Measurements from ENCODE around the gene OCIAD2.
"Not testable (repeated sequence)": the region's sequence is repeated elsewhere in the genome, so short reads cannot be mapped to it uniquely, and the experiment has no call there.

The OCIAD2 gene

DNA sequence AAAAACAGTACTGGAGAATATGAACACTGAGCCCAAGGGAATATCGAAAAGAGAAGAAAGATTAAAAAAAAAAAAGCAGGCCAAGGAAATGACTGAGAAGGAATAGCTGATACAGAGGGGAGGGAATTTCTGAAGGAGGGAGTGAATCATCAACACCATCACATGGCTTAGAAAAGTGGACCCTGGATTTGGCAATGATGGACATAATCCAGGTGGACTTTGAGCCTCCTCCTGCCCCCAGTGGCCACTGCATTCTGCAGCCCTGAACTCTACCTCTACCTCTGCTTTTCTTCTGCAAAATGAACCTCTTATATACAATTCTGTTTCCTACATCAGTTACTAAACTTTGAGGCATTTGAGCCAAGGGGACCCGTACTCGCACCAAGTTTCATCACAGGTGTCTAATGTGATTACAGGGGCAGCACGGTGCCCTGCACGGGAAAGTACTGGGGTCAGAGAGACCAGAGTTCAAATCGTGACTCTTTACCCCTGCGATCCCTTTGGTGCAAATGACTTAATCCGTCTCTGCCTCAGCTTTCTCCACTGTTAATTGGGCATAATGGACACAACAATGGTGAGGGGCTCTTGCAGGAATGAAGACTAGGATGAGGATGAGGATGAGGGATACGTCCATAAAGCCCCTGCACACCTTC, 1.1 kb downstream of the OCIAD2 start:
- no peak for DNase-seq

DNA sequence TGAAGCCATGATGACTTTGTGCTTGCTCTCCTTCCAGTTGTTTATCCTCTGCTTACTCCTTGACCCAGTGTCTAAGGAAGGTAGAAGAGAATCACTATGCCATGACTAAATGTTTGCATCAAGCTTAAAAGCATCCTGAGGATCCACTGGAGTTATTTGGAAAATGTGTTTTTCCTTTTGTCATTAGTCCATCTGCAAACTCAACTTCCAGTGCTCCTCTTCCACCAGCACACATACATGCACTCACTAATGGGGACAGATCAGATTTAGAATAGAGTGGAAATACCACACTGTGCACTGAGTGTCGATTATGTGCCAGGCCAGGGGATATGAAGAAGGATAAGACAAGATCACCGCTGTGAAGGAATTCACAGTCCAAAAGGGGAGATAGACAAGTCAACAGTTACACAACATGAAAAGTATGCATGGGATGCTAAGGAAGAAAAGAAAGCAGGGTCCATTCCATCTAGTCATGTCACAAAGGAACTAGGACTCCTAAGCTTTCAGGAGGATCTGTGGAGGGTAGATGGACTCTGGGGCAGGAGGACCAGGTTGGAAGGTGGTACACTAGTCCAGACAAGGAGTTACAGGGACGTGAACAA, 1.9 kb downstream of the OCIAD2 start:
- DNase-seq, result no peak

DNA sequence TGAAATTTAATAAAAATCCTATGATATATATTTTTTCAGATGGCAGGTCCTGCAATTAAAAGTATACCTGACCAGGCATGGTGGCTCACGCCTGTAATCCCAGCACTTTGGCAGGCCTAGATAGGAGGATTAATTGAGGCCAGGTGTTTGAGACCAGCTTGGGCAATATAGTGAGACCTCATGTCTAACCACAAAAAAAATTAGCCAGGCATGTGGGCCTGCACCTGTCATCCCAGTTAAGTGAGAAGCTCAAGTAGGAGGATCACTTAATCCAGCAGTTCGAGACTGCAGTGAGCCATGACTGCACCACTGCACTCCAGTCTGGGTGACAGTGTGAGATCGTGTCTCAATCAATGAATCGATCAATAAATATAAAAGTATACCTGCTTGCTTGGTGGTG, 2.5 kb downstream of the OCIAD2 start:
- no peak for DNase-seq

DNA sequence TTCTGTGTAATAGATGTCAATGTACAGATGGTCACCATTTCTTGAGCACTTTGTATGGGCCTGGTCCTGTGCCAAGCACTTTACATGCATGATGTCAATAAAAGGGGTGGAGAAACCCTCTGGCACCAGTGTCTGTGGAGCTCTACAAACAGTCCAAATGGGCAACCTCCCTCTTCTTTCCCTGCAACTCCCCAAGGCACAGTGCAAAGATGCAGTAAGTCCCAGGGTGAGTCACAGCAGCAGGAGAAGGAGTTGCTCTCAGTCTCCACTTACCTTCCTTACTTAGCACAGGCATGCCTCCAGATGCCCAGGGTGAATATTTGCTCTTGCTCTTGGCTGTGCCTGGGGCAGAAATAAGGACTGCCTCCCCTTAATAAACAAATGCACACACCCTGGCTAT, 4.3 kb downstream of the OCIAD2 start:
- no peak for DNase-seq

DNA sequence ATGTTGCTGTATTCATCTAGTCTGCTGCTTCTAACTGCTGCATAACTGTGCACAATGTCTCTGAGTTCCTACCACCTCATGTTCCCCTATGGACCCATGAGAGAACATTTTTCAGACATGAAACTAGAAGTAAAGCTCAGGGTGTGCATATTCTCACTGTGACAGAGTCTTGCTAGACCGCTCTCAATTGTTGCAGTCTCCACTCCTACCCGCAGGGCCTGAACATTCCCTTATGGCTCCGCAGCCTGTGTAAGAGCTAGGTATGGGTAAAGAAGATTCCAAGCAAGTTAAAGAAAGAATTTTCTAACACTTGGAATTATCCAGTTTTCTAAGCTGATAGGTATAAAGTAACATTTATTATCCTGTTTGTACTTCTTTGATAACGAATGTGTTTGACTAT, 5.4 kb downstream of the OCIAD2 start:
- DNase-seq, result no peak

DNA sequence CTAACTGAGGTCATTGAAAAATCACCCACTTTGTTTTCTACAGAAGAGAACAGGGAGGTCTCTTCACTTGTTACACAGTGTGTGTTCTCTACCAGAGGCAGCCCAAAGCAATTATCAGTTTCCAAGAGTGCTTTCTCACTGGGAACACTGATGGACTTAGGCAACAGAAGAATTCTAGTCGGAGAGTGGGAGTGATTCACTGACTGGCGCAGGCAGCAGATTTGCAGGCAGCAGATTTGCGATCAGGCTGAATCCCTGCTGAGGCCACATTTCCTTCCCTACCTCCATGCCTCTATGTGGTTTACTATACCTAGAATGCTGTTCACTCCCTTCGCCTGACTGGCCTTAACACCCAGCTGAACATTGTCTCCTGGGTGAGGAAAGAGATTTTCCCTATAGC, 6.6 kb downstream of the OCIAD2 start:
- DNase-seq, result no peak

DNA sequence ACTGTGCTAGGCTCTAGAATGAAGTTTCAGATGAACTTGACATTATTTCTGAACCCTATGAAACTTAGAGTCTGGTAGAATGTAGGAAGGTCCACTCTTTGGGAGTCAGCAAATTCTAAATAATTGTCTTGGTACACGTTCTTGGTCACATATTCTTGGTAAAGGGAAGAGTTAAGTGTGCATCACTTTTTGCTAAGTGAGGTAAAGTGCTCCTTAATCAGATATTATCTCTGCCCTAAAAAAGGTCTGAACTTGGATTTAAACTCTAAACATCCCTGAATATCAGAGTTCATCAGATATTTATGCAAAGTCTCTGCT, 7.2 kb downstream of the OCIAD2 start:
- DNase-seq, result no peak

DNA sequence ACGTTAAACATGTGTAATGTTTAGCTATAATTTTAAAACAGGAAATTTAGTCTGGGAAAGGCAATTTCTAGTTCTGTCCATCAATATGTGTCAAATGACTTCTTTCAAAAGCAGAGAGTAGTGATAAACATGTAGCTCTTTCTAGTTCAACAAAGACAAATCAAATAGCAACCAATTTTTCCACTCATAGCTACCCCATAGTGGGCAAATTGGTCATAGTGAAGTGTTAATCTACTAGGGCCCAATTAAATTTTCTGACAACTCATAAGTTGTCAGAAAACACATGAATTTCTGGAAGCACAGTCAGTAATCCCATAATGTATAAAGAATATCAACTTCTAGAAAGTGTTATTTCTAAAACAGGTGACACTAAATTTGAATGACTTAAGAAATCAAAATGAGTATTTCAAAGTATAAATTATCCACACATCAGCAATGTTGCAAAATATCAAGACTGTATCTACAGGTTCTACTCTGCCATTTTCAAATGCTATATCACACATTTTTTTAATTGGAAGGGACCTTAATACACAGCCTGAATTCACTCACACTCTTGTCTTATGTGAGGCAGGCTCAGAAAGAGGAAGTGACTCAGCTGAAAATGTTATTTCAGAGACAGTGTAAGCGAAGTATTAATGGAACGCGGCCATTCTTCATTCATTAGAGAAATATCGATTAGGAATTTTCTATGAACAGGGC, 7.7 kb downstream of the OCIAD2 start:
- no peak for DNase-seq

DNA sequence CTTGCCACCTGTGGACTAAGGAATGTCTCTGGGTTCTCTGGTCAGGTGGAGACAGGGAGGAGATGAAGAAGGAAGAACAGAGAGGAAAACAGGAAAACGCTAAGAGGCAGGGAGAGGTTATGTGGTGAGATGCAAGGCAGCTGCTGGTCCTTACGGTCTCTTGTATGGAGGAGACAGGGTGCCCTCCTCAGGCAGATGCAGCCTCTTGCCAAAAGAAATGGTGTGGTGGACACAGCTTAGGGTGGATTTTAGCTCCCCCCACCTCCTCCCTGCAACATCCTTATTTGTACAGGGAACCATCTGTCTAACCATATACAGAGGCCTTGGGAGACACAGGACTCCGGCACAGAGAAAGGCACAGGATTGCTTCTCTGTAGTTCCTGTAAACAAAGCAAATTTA, 9.7 kb downstream of the OCIAD2 start:
- DNase-seq, result no peak

DNA sequence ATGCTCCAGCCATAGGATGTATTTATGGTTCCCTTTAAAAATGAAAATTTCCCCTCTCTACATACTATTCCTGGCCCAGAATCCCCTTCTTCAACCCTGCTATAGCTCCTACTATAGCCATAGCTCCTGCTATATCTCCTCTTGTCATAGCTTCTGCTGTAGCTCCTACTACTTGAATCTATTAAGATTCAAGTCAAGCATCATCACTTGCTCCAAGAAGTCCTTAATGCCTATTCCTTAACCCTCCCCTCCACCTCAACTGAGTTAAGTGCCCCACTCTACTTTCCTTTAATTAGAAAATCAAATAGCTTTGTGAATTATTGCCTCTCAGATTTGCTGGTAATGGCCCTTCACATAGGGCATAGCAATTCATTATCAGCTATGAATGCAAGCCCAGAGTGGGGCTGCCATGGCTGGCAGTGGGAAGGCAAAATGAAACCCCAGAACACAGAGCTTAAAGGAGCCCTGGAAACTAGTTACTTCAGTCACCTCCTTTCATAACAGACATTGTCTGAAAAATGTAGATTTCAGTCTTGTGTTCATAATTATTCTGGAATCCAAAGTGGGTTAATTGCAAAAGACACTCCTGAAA, 15.4 kb downstream of the OCIAD2 start:
- DNase-seq, result no peak

DNA sequence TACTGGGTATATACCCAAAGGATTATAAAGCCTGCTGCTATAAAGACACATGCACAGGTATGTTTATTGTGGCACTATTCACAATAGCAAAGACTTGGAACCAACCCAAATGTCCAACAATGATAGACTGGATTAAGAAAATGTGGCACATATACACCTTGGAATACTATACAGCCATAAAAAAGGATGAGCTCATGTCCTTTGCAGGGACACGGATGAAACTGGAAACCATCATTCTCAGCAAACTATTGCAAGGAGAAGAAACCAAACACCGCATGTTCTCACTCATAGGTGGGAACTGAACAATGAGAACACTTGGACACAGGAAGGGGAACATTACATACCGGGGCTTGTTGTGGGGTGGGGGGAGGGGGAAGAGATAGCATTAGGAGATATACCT, 16.8 kb downstream of the OCIAD2 start:
- DNase-seq, result not testable (repeated sequence)

DNA sequence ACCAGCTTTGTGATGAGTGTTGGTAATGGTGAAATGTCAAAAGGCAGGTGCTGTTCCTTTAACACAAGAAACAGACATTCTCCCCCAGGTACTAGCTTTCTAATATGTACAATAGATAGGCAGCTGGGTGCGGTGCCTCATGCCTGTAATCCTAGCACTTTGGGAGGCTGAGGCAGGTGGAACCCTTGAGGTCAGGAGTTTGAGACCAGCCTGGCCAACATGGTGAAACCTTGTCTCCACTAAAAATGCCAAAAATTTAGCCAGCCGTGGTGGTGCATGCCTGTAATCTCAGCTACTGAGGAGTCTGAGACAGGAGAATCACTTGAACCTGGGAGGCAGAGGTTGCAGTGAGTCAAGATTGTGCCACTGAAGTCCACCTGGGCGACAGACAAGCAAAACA, 24.9 kb downstream of the OCIAD2 start:
- DNase-seq, result not testable (repeated sequence)

DNA sequence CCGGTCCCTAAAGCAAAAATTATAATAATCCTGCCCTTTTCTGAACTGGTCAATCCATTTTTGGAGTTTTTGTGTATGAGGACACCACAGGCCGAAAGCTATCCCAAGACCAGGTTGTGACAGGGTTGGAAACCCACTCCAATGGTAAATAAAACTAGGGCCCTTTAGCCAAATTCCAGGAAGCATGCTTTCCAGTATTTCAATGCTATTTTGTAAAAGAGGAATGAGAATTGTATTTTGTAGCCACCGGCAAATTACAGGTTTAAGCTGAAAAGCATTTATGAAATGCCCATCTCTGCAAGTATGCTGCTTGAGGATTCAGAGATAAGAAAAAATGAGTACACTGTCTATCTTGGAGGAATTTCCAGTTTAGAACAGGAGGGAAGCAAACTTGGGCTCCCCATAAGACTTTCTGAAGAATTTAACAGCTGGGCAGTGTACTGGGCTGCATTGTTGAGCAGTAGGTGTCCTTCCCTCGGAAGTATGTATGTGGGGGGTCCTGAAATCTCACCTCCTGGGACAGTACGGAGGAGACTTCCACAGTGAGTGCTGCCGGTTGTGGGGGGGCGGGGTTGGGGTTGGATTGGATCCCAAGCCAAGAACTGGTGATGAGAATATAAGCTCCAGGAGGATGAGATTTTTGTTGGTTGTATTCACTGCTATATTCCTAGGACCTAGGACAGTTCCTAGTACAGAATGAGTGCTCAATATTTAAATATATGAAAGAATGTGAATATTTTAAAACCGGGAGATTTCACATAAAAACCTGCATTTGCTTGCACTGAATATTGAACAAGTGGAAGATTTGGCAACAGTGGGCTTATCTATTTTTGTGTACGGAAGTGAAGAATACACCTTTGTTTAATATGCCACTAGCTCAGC, 26.8 kb downstream of the OCIAD2 start:
- no peak for DNase-seq

DNA sequence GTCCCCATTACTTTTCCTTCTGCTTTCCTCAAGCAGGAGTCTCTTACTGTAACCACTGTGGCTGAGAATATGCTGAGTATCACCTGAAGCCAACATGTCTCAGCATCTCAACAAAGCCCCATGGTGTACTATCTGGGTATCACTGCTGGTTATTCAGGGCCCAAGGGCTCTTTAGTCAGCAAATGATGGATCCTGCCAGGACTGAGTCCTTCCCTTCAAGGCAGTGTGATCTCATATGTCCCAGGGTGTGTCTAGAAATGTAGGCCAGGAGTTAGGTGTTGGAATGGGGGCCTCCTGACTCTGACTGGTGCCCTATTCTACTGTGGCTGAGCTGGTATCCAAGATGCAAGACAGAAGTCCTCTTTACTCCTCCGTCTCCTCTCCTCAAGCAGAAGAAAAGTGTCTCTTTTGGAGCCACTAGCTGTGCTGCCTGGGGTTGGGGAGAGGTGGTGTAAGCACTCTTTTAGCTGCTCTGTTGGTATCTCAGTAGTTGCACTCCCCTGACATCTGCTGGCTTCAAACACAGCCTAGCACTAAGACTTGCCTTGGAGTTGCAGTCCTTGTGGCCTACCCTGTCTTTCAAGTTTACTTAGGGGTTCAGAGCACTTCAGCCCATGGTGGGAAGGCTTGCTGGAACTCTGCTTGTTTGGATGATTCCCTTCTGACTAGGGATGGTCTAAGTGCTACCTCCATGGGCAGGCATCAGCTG, 28.6 kb downstream of the OCIAD2 start:
- DNase-seq, result no peak

DNA sequence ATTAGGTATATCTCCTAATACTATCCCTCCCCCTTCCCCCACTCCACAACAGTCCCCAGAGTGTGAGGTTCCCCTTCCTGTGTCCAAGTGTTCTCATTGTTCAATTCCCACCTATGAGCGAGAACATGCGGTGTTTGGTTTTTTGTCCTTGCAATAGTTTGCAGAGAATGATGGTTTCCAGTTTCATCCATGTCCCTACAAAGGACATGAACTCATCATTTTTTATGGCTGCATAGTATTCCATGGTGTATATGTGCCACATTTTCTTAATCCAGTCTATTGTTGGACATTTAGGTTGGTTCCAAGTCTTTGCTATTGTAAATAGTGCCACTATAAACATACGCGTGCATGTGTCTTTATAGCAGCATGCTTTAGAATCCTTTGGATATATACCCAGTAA, 41.9 kb downstream of the OCIAD2 start:
- DNase-seq, result not testable (repeated sequence)

DNA sequence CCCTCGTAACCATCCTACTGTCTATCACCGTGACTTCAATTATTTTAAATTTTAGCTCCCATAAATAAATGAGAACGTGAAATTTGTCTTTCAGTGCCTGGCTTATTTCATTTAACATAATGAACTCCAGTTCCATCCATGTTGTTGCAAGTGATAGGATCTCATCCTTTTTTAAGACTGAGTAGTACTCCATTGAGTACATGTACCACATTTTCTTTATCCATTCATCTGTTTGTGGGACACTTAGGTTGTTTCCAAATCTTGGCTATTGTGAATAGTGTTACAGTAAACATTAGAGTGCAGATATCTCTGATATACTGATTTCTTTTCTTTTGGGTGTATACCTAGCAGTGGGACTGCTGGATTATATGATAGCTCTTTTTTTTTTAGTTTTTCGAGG, 42.8 kb downstream of the OCIAD2 start:
- DNase-seq, result no peak

DNA sequence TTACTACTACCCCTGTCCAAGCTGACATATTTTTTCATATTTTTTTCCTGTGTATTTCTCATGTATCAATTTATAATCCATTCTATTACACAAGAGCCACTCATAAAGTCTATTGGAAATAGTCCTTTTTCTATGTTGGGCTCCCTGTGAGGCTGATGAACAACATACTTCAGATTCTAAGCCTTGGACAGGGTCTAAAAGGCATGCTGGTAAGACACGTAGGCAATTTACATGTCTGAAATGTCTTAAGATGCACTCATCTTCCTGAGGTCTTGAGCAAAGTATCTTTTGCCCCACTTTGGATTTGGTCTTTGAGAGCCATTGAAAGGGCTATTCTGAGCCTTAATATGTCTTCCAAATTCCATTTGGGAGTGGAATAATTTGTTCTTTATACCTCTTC, 43.9 kb downstream of the OCIAD2 start:
- DNase-seq, result no peak

DNA sequence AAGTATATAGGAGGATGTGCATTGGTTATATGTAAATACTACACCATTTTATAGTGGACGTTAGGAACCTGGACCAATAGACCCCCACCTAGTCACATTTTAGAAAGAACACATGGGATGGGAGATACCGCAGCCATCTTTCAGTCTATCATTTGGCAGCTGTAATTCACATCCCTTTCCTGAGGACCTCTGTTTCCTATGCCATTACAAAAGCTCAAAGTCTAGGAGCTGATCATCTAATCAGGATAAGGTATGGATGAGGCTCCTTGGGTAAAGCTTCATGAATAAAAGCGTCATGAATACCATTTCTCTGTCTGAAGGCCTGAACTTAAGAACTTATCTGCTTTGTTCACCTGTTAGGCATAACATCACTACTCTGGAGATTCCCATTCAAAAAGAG, 44.5 kb downstream of the OCIAD2 start:
- DNase-seq, result no peak

DNA sequence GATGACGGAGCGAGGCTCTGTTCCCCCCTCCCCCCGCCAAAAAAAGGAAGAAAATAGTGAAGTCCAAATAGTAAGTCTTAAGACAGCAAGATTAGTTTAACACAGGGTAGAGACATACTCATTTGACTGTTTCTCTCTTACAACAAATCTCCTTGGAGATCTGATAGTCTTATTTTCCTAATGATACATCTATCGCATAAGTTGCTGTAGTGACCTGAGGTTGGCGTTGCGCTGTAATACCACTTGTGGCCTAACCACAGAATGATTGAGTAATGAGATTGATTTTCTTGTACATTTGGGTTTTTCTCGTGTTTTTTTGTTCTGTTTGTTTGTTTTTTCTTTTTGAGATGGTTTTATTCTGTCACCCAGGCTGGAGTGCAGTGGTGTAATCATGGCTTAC, 48.4 kb downstream of the OCIAD2 start:
- no peak for DNase-seq

DNA sequence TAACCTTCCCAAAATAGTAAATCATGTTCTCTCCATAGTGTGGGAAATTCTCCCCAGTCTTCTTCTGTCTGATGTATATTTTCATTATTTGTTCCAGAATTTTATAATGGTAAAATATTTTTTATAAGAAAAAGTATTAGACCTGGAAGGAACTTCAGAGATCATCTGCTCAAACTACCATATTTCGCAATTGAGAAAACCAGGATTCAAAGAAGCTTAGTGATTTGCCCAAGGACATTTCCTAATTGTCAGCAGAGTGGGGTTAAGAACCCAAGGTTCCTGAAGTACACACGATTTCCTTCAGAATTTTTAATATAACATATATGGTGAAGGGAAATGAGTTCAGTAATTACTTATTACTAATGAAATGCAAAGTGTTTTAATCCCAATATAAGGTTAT, 51.6 kb downstream of the OCIAD2 start:
- DNase-seq, result no peak

DNA sequence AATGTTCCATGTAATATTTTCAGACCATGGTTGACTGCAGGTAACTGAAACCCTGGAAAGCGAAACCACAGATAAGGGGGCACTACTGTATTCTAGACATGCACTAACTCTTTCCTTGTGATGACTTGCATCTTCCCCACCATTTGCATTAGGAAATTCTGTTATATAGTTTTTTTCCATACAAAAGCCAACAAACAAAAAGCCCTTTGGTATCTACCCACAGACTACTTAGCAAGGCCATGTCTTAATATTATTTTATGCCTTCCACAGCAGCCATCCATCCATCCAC, 52.2 kb downstream of the OCIAD2 start:
- DNase-seq, result no peak

DNA sequence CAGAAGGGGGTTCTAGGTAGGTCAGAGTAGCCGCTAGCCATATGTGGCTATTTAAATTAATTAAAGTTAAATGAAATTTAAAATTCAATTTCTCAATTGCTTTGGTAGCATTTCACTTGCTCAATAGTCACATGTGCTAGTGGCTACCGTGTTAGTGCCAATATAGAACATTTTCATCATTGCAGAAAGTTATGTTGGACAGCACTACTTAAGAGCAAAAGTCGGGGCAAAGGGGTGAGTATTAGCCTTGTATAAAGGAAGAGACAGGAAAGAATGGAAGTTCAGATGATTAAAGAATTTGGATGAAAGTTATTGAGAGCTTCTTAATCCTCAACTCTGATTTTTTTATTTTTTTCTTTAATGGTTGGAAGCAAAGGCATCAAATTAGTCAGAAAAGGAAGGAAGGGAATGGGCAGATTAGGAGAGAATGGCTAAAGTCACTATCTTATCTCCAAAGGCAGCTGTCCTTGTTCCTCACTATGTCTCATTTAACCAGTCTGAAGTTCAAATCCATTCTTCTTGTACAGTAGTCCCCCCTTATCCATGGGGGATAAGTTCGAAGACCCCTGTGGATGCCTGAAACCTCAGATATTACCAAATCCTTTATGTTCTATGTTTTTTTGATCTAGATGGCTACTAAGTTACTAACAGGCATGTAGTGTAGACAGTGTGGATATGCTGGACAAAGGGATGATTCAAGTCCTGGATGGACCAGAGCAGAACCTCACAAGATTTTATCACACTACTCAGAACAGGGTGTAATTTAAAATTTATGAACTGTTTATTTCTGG, 52.8 kb downstream of the OCIAD2 start:
- no peak for DNase-seq

Measured in NCI-H1694 treated with DMSO at 0.1 percent for 48 hours (cell line).